ENCODE data around the gene SLC6A6.

Gene SLC6A6

DNA sequence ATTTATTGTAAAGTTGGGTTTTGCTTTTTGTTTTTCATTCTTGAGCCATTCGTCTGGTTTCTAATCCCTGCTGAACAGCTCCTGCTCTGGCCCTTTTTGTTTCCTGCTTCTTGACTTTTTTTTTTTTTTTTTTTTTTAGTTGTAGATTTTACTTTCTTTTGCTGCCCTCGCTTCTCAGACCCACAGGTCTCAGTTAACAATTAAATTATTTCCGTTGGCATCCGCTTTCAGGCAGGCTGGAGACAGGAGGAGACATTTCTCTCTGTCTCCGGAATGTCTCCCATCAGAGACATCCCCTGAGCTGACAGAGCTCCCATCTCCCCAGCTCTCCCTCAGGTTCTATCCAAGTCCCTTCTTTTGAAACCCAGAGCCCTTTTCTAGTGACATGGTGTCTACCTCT is 68.6 kb downstream of the SLC6A6 start:
- Histone ChIP-seq H2BK5ac (ENCODE audit: low read depth, low read length, poor library complexity) (no peak overlapping the region), H3K23ac (ENCODE audit: low read length) (no peak overlapping the region), H3K4me2 (ENCODE audit: low read length) (no peak overlapping the region), H3K14ac (ENCODE audit: low read length) (no peak overlapping the region), H4K91ac (ENCODE audit: low read depth, low read length) (no peak overlapping the region), H4K8ac (ENCODE audit: low read depth, low read length) (no peak overlapping the region), H2BK120ac (ENCODE audit: insufficient read depth, low read length, poor library complexity) (no peak overlapping the region), H3K36me3 (ENCODE audit: control insufficient read depth in 1 of 2, insufficient read depth in 2 of 2, low read length in 2 of 2) (peaks cover 62 to 68% of the 10 kb centered on the region in 2 experiments), H3K27me3 (ENCODE audit: insufficient read depth, low read length) (no peaks in the 10 kb centered on the region), H3K18ac (ENCODE audit: low read length) (no peak overlapping the region), H3K4ac (ENCODE audit: low read depth, low read length) (no peak overlapping the region), H3K4me1 (ENCODE audit: control insufficient read depth in 1 of 2, insufficient read depth in 2 of 2, low read length in 2 of 2) (peaks cover 15 to 19% of the 10 kb centered on the region in 2 experiments), H3K9me3 (ENCODE audit: insufficient read depth, low read depth, low read length) (peaks cover 2% of the 10 kb centered on the region), H2BK12ac (ENCODE audit: low read length) (no peak overlapping the region), H3K79me2 (ENCODE audit: control insufficient read depth, insufficient read depth, low read length, poor library complexity) (no peaks in the 10 kb centered on the region), H3K27ac (ENCODE audit: low read depth, low read length) (no peak overlapping the region), H3K9ac (ENCODE audit: low read length) (no peak overlapping the region), H2AK5ac (ENCODE audit: low read length) (no peak overlapping the region), H3K79me1 (ENCODE audit: low read length) (peaks cover 8% of the 10 kb centered on the region), H4K12ac (ENCODE audit: low read depth, low read length) (no peak overlapping the region), H2AFZ (ENCODE audit: insufficient read depth, low read length, poor library complexity) (no peak overlapping the region), H3K4me3 (ENCODE audit: low read depth, low read length) (no peak overlapping the region)
- WGBS (ENCODE audit: extremely low coverage, insufficient coverage, insufficient read length), result no CpG with 5 or more reads among the region's 5 CpGs
- DNase-seq, result no peak

DNA sequence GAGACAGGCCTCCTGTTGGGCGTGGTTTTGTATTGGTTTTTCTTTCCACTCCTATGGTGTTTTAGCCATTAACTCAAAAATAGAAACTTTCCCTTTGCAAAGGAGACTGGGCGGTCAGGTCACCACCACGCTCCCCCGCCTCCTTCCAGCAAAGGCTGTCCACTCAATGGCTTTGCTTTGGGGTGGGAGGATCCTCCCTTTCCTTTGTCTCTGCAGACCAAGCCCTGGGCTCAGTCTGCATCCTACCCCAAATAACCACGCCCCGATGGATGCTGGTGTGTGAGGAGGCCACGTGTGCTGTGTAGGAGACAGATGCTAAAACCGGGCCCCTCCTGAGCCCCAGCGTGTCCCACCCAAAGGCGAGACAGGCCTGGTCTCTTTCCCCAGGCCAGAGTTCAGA is 69.3 kb downstream of the SLC6A6 start:
- no peak for DNase-seq
- peaks cover 15 to 19% of the 10 kb centered on the region in 2 experiments for H3K4me1 ChIP-seq (ENCODE audit: control insufficient read depth in 1 of 2, insufficient read depth in 2 of 2, low read length in 2 of 2)
- H3K14ac ChIP-seq (ENCODE audit: low read length), result no peak overlapping the region
- H2BK120ac ChIP-seq (ENCODE audit: insufficient read depth, low read length, poor library complexity), result no peak overlapping the region
- H3K23ac ChIP-seq (ENCODE audit: low read length), result no peak overlapping the region
- no peak overlapping the region for H3K9ac ChIP-seq (ENCODE audit: low read length)
- no peak overlapping the region for H2AFZ ChIP-seq (ENCODE audit: insufficient read depth, low read length, poor library complexity)
- peaks cover 61 to 67% of the 10 kb centered on the region in 2 experiments for H3K36me3 ChIP-seq (ENCODE audit: control insufficient read depth in 1 of 2, insufficient read depth in 2 of 2, low read length in 2 of 2)
- H3K79me1 ChIP-seq (ENCODE audit: low read length), result peaks cover 8% of the 10 kb centered on the region
- no peak overlapping the region for H4K8ac ChIP-seq (ENCODE audit: low read depth, low read length)
- peak overlapping the region; percentile 44 for H2AK5ac ChIP-seq (ENCODE audit: low read length)
- no peak overlapping the region for H3K4me2 ChIP-seq (ENCODE audit: low read length)
- H4K91ac ChIP-seq (ENCODE audit: low read depth, low read length), result peak overlapping the region; percentile 41
- no peaks in the 10 kb centered on the region for H3K79me2 ChIP-seq (ENCODE audit: control insufficient read depth, insufficient read depth, low read length, poor library complexity)
- peaks cover 2% of the 10 kb centered on the region for H3K9me3 ChIP-seq (ENCODE audit: insufficient read depth, low read depth, low read length)
- H4K12ac ChIP-seq (ENCODE audit: low read depth, low read length), result no peak overlapping the region
- peak overlapping the region; percentile 29 for H3K18ac ChIP-seq (ENCODE audit: low read length)
- no peak overlapping the region for H3K4ac ChIP-seq (ENCODE audit: low read depth, low read length)
- peak overlapping the region; percentile 42 for H2BK12ac ChIP-seq (ENCODE audit: low read length)
- H3K27ac ChIP-seq (ENCODE audit: low read depth, low read length), result no peak overlapping the region
- no peak overlapping the region for H3K4me3 ChIP-seq (ENCODE audit: low read depth, low read length)
- no peak overlapping the region for H2BK5ac ChIP-seq (ENCODE audit: low read depth, low read length, poor library complexity)
- H3K27me3 ChIP-seq (ENCODE audit: insufficient read depth, low read length), result no peaks in the 10 kb centered on the region
- WGBS (ENCODE audit: extremely low coverage, insufficient coverage, insufficient read length), result no CpG with 5 or more reads among the region's 10 CpGs

DNA sequence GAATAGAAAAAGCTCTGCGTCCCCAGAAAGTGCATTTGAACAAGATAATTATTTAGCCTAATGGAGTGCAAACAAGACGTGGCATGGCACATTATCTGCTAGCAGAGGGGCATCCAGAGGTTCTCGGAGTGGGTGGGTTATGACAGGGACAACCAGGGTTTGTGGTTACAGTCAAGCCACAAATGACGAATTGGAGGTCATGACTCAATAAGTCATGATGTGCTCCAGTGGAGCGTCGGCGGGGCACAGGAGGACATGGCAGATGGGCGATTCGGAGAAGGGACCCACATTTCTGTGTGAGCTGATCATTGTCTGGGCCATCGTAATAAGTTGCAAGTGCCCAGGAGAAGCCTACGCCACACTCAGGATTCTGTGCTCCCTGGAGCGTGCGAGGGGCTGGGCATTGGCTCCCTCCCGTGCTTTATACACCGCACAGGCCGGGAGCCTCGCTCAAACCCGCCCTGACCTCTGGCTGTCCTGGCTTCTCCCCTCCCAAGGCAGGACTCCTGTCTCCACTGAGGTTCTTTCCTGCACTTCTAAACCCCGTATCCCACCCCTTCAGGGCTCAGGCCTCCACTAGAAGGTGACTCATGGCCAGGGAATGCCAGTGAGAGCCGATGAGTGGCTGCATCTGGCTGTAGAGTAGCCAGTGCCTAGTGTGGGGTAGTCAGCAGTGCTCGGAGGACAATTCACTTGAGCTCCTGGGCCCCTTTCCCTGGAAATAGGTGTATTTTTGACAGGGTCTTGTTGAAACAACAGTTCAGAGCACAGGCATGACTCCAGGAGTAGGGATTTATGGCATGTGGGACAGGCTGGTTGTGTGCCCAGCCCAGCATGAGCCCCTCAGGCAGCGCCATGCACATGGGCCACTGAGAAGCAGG is 70.3 kb downstream of the SLC6A6 start:
- no peak overlapping the region for H2AFZ ChIP-seq (ENCODE audit: insufficient read depth, low read length, poor library complexity)
- peak overlapping the region; percentile 1 for H2BK5ac ChIP-seq (ENCODE audit: low read depth, low read length, poor library complexity)
- peaks cover 15 to 19% of the 10 kb centered on the region in 2 experiments for H3K4me1 ChIP-seq (ENCODE audit: control insufficient read depth in 1 of 2, insufficient read depth in 2 of 2, low read length in 2 of 2)
- H3K9ac ChIP-seq (ENCODE audit: low read length), result no peak overlapping the region
- H4K8ac ChIP-seq (ENCODE audit: low read depth, low read length), result peak overlapping the region; percentile 45
- no peak overlapping the region for H3K23ac ChIP-seq (ENCODE audit: low read length)
- H4K91ac ChIP-seq (ENCODE audit: low read depth, low read length), result peak overlapping the region; percentile 21
- H3K27me3 ChIP-seq (ENCODE audit: insufficient read depth, low read length), result no peaks in the 10 kb centered on the region
- peak overlapping the region; percentile 14 for H3K4me2 ChIP-seq (ENCODE audit: low read length)
- H3K4me3 ChIP-seq (ENCODE audit: low read depth, low read length), result no peak overlapping the region
- DNase-seq, result peak; percentile 64 to 82
- peak overlapping the region; percentile 37 for H2BK12ac ChIP-seq (ENCODE audit: low read length)
- H3K79me2 ChIP-seq (ENCODE audit: control insufficient read depth, insufficient read depth, low read length, poor library complexity), result no peaks in the 10 kb centered on the region
- peaks cover 62 to 68% of the 10 kb centered on the region in 2 experiments for H3K36me3 ChIP-seq (ENCODE audit: control insufficient read depth in 1 of 2, insufficient read depth in 2 of 2, low read length in 2 of 2)
- H2AK5ac ChIP-seq (ENCODE audit: low read length), result peak overlapping the region; percentile 45
- no peak overlapping the region for H4K12ac ChIP-seq (ENCODE audit: low read depth, low read length)
- H3K9me3 ChIP-seq (ENCODE audit: insufficient read depth, low read depth, low read length), result peaks cover 8% of the 10 kb centered on the region
- WGBS (ENCODE audit: extremely low coverage, insufficient coverage, insufficient read length), result no CpG with 5 or more reads among the region's 22 CpGs
- H3K27ac ChIP-seq (ENCODE audit: low read depth, low read length), result peak overlapping the region; percentile 54
- peak overlapping the region; percentile 35 for H2BK120ac ChIP-seq (ENCODE audit: insufficient read depth, low read length, poor library complexity)
- H3K18ac ChIP-seq (ENCODE audit: low read length), result peak overlapping the region; percentile 32
- peaks cover 8% of the 10 kb centered on the region for H3K79me1 ChIP-seq (ENCODE audit: low read length)
- no peak overlapping the region for H3K4ac ChIP-seq (ENCODE audit: low read depth, low read length)
- H3K14ac ChIP-seq (ENCODE audit: low read length), result peak overlapping the region; percentile 59

DNA sequence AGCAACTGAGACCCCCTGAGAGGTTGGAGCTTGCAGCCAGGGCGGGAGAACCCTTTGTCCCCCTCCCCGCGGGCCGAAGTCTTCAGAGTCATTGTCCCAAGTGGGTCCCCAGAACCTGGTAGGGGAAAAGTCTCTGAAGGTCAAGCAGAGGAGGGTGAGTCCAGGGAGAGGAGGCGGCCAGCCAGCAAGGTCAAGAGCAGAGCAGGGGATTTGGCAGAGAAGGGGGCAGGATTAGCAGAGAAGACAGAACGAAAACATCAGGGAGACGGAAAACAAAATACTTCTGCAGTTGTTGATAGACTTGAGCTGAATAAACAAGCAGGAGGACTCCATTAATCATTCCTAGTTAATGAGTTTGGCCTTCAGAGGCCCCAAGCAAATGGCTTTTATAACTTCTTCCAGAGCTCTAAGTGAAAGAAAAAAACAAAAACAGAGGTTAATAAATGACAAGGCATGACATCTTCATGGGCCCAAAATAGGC is 71.0 kb downstream of the SLC6A6 start:
- H3K4ac ChIP-seq (ENCODE audit: low read depth, low read length), result no peak overlapping the region
- H4K91ac ChIP-seq (ENCODE audit: low read depth, low read length), result peak overlapping the region; percentile 20

More for the DNA sequence above, 71.0 kb downstream of the SLC6A6 start:
- no peak overlapping the region for H3K9ac ChIP-seq (ENCODE audit: low read length)
- no peak overlapping the region for H3K4me2 ChIP-seq (ENCODE audit: low read length)
- H2BK12ac ChIP-seq (ENCODE audit: low read length), result peak overlapping the region; percentile 37
- WGBS (ENCODE audit: extremely low coverage, insufficient coverage, insufficient read length), result no CpG with 5 or more reads among the region's 7 CpGs
- H4K12ac ChIP-seq (ENCODE audit: low read depth, low read length), result no peak overlapping the region
- H2BK5ac ChIP-seq (ENCODE audit: low read depth, low read length, poor library complexity), result peak overlapping the region; percentile 1
- peaks cover 61 to 65% of the 10 kb centered on the region in 2 experiments for H3K36me3 ChIP-seq (ENCODE audit: control insufficient read depth in 1 of 2, insufficient read depth in 2 of 2, low read length in 2 of 2)
- H3K4me3 ChIP-seq (ENCODE audit: low read depth, low read length), result no peak overlapping the region
- H3K18ac ChIP-seq (ENCODE audit: low read length), result peak overlapping the region; percentile 31
- DNase-seq, result no peak
- peaks cover 8% of the 10 kb centered on the region for H3K9me3 ChIP-seq (ENCODE audit: insufficient read depth, low read depth, low read length)
- no peak overlapping the region for H3K23ac ChIP-seq (ENCODE audit: low read length)
- H2BK120ac ChIP-seq (ENCODE audit: insufficient read depth, low read length, poor library complexity), result peak overlapping the region; percentile 35
- peak overlapping the region; percentile 54 for H3K27ac ChIP-seq (ENCODE audit: low read depth, low read length)
- peaks cover 8% of the 10 kb centered on the region for H3K79me1 ChIP-seq (ENCODE audit: low read length)
- no peak overlapping the region for H2AFZ ChIP-seq (ENCODE audit: insufficient read depth, low read length, poor library complexity)
- H3K14ac ChIP-seq (ENCODE audit: low read length), result peak overlapping the region; percentile 59
- H2AK5ac ChIP-seq (ENCODE audit: low read length), result peak overlapping the region; percentile 45
- H3K79me2 ChIP-seq (ENCODE audit: control insufficient read depth, insufficient read depth, low read length, poor library complexity), result no peaks in the 10 kb centered on the region
- H3K4me1 ChIP-seq (ENCODE audit: control insufficient read depth in 1 of 2, insufficient read depth in 2 of 2, low read length in 2 of 2), result peaks cover 15 to 19% of the 10 kb centered on the region in 2 experiments
- no peaks in the 10 kb centered on the region for H3K27me3 ChIP-seq (ENCODE audit: insufficient read depth, low read length)
- peak overlapping the region; percentile 45 for H4K8ac ChIP-seq (ENCODE audit: low read depth, low read length)
